Endothelial cell of umbilical vein (primary cell): ENCODE measurements around the gene CD34.

ENCODE experiments used
- CTCF ChIP-seq, 2 donors: IDR thresholded peaks; 1 replicate in 1 of 2; 2 replicates in 1 of 2; pipeline ENCODE4 v1.5.1; 2011; ENCODE audit warnings: low read length in 2 of 2, mild to moderate bottlenecking in 2 of 2, moderate library complexity in 2 of 2, control low read depth in 1 of 2, inconsistent platforms in 1 of 2, low read depth in 1 of 2; ENCODE audit not compliant: insufficient read depth in 1 of 2; ENCODE audit errors: extremely low read depth in 1 of 2
- EZH2 ChIP-seq: IDR thresholded peaks from 2 replicates; pipeline ENCODE4 v1.6.1; 2012; ENCODE audit warnings: borderline replicate concordance, low read depth, mild to moderate bottlenecking, moderate library complexity, low read length, inconsistent platforms; ENCODE audit not compliant: severe bottlenecking
- POLR2AphosphoS5 ChIP-seq: IDR thresholded peaks from 2 replicates; pipeline ENCODE4 v1.6.1; 2012; ENCODE audit warnings: low read depth, mild to moderate bottlenecking, control low read depth, low read length, moderate library complexity; ENCODE audit not compliant: insufficient read depth
- TF ChIP-seq, protein P1 (sequence below): IDR thresholded peaks from 2 replicates; pipeline ENCODE4 v1.6.1; 2011; ENCODE audit not compliant: insufficient read depth, insufficient read length

DNA sequence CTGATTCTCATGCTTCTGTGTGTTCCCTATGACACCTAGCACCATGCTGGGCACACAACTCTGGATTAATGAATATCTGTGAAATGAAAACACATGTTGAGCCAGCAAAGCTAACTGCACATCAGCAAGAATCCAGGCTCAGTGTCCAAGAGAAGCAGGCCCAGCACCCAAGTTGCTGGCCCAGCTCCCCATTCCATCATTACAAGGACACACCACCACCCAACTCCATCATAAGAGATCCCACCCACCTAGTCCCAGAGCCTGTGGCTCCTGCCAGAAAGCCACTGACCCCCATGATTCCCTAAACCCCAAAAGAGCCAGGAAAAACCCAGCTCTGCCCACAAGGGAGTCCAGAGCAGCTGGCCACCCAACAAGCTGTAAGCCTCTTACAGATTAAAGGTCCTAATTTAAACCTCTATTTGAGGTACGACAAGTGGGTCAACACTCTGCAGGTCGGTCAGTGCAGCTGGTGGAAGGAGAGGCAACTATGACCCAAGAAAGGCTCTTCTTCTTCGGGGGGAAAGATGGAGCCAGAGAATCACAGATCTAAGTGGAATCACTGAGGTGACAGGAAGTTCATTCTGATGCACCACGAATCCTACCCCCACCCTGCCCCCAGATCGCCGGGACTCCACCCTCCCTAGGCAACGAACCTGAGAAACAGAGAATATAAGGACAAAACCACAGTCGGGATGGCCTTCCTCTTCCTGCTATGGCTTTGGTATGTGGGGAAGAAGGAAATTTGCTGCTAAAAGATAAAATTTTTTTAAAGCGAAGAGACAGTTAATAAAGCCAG, 58.2 kb downstream of the CD34 start:
- TF ChIP-seq CTCF (IDR thresholded peaks at IDR 0.05; ENCODE audit: extremely low read depth in 1 of 2, insufficient read depth in 1 of 2, low read depth in 1 of 2, low read length in 2 of 2) (no peak), POLR2AphosphoS5 (no peak), EZH2 (no peak)
- TF ChIP-seq, protein P1, sequence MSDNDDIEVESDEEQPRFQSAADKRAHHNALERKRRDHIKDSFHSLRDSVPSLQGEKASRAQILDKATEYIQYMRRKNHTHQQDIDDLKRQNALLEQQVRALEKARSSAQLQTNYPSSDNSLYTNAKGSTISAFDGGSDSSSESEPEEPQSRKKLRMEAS = no peak
